Measurements from ENCODE around the gene PTPRCAP.

The PTPRCAP gene

GRCh38 chr11:67465189-67465510 is 27.7 kb upstream of the PTPRCAP start:
- no peak for DNase-seq (ENCODE audit: low spot score)

GRCh38 chr11:67464411-67465188 is 27.1 kb upstream of the PTPRCAP start:
- peak; percentile 93 for DNase-seq (ENCODE audit: low spot score)

- DNase-seq (ENCODE audit: low spot score): peak; percentile 83
These were observed 26.4 kb upstream of the PTPRCAP start for GRCh38 chr11:67463680-67464410.

- DNase-seq (ENCODE audit: low spot score): no peak
These were observed 25.7 kb upstream of the PTPRCAP start for GRCh38 chr11:67463186-67463585.

- no peak for DNase-seq (ENCODE audit: low spot score)
These were observed 20.8 kb upstream of the PTPRCAP start for GRCh38 chr11:67458266-67458665.

GRCh38 chr11:67457453-67457852 is 20.0 kb upstream of the PTPRCAP start:
- DNase-seq (ENCODE audit: low spot score): no peak

- no peak for DNase-seq (ENCODE audit: low spot score)
These were observed 18.7 kb upstream of the PTPRCAP start for GRCh38 chr11:67456068-67456705.

GRCh38 chr11:67455054-67455453 is 17.6 kb upstream of the PTPRCAP start, which contains the start of gene CABP4:
Gene CABP4, plus strand, starts transcription at chr11:67455354. Its CDS starts 70 bp downstream, at chr11:67455424.
- DNase-seq (ENCODE audit: low spot score): no peak

- no peak for DNase-seq (ENCODE audit: low spot score)
These were observed 16.6 kb upstream of the PTPRCAP start for GRCh38 chr11:67453816-67454732.

GRCh38 chr11:67452141-67452952 is 14.9 kb upstream of the PTPRCAP start, which contains the start of gene GPR152:
Gene GPR152, minus strand, starts transcription at chr11:67452729. Its CDS starts 5 bp downstream, at chr11:67452724.
- DNase-seq (ENCODE audit: low spot score): no peak

- no peak for DNase-seq (ENCODE audit: low spot score)
These were observed 14.1 kb upstream of the PTPRCAP start for GRCh38 chr11:67451658-67451976.

- no peak for DNase-seq (ENCODE audit: low spot score)
These were observed 13.5 kb upstream of the PTPRCAP start for GRCh38 chr11:67450796-67451657.

GRCh38 chr11:67449116-67449844 is 11.8 kb upstream of the PTPRCAP start:
- DNase-seq (ENCODE audit: low spot score): no peak

GRCh38 chr11:67448220-67448609 is 10.7 kb upstream of the PTPRCAP start:
- no peak for DNase-seq (ENCODE audit: low spot score)

GRCh38 chr11:67445515-67445914 is 8.0 kb upstream of the PTPRCAP start:
- DNase-seq (ENCODE audit: low spot score): no peak

GRCh38 chr11:67442504-67443404 is 5.3 kb upstream of the PTPRCAP start:
- peak; percentile 34 for DNase-seq (ENCODE audit: low spot score)

GRCh38 chr11:67441731-67442351 is 4.4 kb upstream of the PTPRCAP start:
- no peak for DNase-seq (ENCODE audit: low spot score)

- no peak for DNase-seq (ENCODE audit: low spot score)
These were observed 3.6 kb upstream of the PTPRCAP start for GRCh38 chr11:67441098-67441563.

Data from AG20443 (cell line).